Colonic mucosa (tissue), 4 donors: Measurements from ENCODE around the gene PTGFRN. TPM values are rescaled to one million over a fixed set of nuclear protein-coding genes. Genes with fewer than 3 reads are reported as not detected.

Source experiments
- DNase-seq: peaks from one replicate; pipeline ENCODE4 v3.0.0-alpha.2; 2020
- H3K27ac ChIP-seq: fragments of 200-600 bp; one replicate; pipeline ENCODE4 v1.8.0; 2021
- H3K27me3 ChIP-seq: fragments of 200-600 bp; one replicate; pipeline ENCODE4 v1.8.0; 2021
- H3K36me3 ChIP-seq: fragments of 200-600 bp; one replicate; pipeline ENCODE4 v1.8.0; 2021
- H3K4me1 ChIP-seq: fragments of 200-600 bp; one replicate; pipeline ENCODE4 v1.8.0; 2021; ENCODE audit warnings: mild to moderate bottlenecking
- H3K4me3 ChIP-seq: fragments of 200-600 bp; one replicate; pipeline ENCODE4 v1.8.0; 2021
- H3K9ac ChIP-seq, 2 donors: one replicate each; pipeline ENCODE4 v1.7.0; 2013; ENCODE audit warnings: control low read depth in 2 of 2, low read depth in 2 of 2, low read length in 2 of 2
- H3K9me3 ChIP-seq: fragments of 200-600 bp; one replicate; pipeline ENCODE4 v1.8.0; 2021
- CTCF ChIP-seq: fragments of 200-600 bp; IDR thresholded peaks from one replicate; pipeline ENCODE4 v1.8.0; 2022; ENCODE audit warnings: antibody characterized with exemption, mild to moderate bottlenecking
- intact Hi-C: fragments of 100-400 bp; cut with DNase I; formaldehyde crosslinking; loops from one replicate; pipeline ENCODE4 v1.14.1; 2022
- total RNA-seq, 2 donors: library from RNA; stranded (reverse); fragmentation: NEBNext Ultra II Directional in 1 of 2; extraction: Animal tissue kit (Norgen Biotek cat#: 25700) in 1 of 2; gene quantifications; one replicate each; pipeline ENCODE4 v1.2.1, GENCODE V29; 2021
- donor health status: healthy.
- donor health status: DM: no; HTN: no; CAD: no.
- donor health status: DM: no; HTN: no; CAD: no.

The PTGFRN gene
- total RNA-seq, 2 donors from 2014 or later: 94.9 TPM

- H3K9me3 ChIP-seq: no peaks in the 10 kb centered on the region
- no peak overlapping the region for H3K4me3 ChIP-seq
- H3K36me3 ChIP-seq: no peaks in the 10 kb centered on the region
- no peak overlapping the region for H3K27ac ChIP-seq
- DNase-seq: no peak
- intact Hi-C loops: no loop called here
- TF ChIP-seq CTCF: no peak
- no peak overlapping the region for H3K9ac ChIP-seq
- no peaks in the 10 kb centered on the region for H3K4me1 ChIP-seq
- no peaks in the 10 kb centered on the region for H3K27me3 ChIP-seq
Observed at GRCh38 chr1:116958110-116958509, 48.4 kb downstream of the PTGFRN start.

- H3K27me3 ChIP-seq: no peaks in the 10 kb centered on the region
- no peaks in the 10 kb centered on the region for H3K4me1 ChIP-seq
- no peak for TF ChIP-seq CTCF
- H3K9ac ChIP-seq: no peak overlapping the region
- DNase-seq: no peak
- H3K9me3 ChIP-seq: no peaks in the 10 kb centered on the region
- no peak overlapping the region for H3K4me3 ChIP-seq
- no peak overlapping the region for H3K27ac ChIP-seq
- no peaks in the 10 kb centered on the region for H3K36me3 ChIP-seq
- intact Hi-C loops: no loop called here
Observed at GRCh38 chr1:116958977-116959376, 49.3 kb downstream of the PTGFRN start.

- H3K27ac ChIP-seq: no peak overlapping the region
- H3K36me3 ChIP-seq: no peaks in the 10 kb centered on the region
- H3K9me3 ChIP-seq: no peaks in the 10 kb centered on the region
- H3K4me3 ChIP-seq: no peak overlapping the region
- no peaks in the 10 kb centered on the region for H3K4me1 ChIP-seq
- intact Hi-C loops: no loop called here
- no peaks in the 10 kb centered on the region for H3K27me3 ChIP-seq
- H3K9ac ChIP-seq: no peak overlapping the region
- no peak for TF ChIP-seq CTCF
- no peak for DNase-seq
Observed at GRCh38 chr1:116961606-116962005, 51.9 kb downstream of the PTGFRN start.

- no peaks in the 10 kb centered on the region for H3K9me3 ChIP-seq
- H3K27me3 ChIP-seq: no peaks in the 10 kb centered on the region
- H3K27ac ChIP-seq: no peak overlapping the region
- no peaks in the 10 kb centered on the region for H3K4me1 ChIP-seq
- no peak for DNase-seq
- no peak for TF ChIP-seq CTCF
- H3K9ac ChIP-seq: no peak overlapping the region
- H3K36me3 ChIP-seq: no peaks in the 10 kb centered on the region
- no peak overlapping the region for H3K4me3 ChIP-seq
- intact Hi-C loops: no loop called here
Observed at GRCh38 chr1:116962987-116963639, 53.4 kb downstream of the PTGFRN start.

GRCh38 chr1:116966791-116967190 is 57.1 kb downstream of the PTGFRN start:
- Histone ChIP-seq H3K36me3 (no peaks in the 10 kb centered on the region), H3K4me3 (no peak overlapping the region), H3K9me3 (no peaks in the 10 kb centered on the region), H3K4me1 (no peaks in the 10 kb centered on the region), H3K27me3 (no peaks in the 10 kb centered on the region), H3K27ac (no peak overlapping the region), H3K9ac (no peak overlapping the region)
- intact Hi-C loops: no loop called here
- no peak for TF ChIP-seq CTCF
- no peak for DNase-seq
